ES-I3 (cell line): Measurements from ENCODE around the gene ENDOD1.
"Not testable (repeated sequence)": the region's sequence is repeated elsewhere in the genome, so short reads cannot be mapped to it uniquely, and the experiment has no call there.

Experiments used
- H3K36me3 ChIP-seq: 2 replicates; pipeline ENCODE4 v1.6.1; 2013; ENCODE audit warnings: mild to moderate bottlenecking, low read length, control low read depth, moderate library complexity; ENCODE audit not compliant: insufficient read depth
- H3K4me1 ChIP-seq: 2 replicates; pipeline ENCODE4 v1.6.1; 2013; ENCODE audit warnings: mild to moderate bottlenecking, control low read depth, low read length; ENCODE audit not compliant: insufficient read depth
- H3K9ac ChIP-seq: 2 replicates; pipeline ENCODE4 v1.6.1; 2013; ENCODE audit warnings: low read depth, mild to moderate bottlenecking, low read length, moderate library complexity
- H3K9me3 ChIP-seq: 2 replicates; pipeline ENCODE4 v1.6.1; 2013; ENCODE audit warnings: mild to moderate bottlenecking, low read length, moderate library complexity; ENCODE audit not compliant: control insufficient read depth, insufficient read depth

ENDOD1 gene

DNA sequence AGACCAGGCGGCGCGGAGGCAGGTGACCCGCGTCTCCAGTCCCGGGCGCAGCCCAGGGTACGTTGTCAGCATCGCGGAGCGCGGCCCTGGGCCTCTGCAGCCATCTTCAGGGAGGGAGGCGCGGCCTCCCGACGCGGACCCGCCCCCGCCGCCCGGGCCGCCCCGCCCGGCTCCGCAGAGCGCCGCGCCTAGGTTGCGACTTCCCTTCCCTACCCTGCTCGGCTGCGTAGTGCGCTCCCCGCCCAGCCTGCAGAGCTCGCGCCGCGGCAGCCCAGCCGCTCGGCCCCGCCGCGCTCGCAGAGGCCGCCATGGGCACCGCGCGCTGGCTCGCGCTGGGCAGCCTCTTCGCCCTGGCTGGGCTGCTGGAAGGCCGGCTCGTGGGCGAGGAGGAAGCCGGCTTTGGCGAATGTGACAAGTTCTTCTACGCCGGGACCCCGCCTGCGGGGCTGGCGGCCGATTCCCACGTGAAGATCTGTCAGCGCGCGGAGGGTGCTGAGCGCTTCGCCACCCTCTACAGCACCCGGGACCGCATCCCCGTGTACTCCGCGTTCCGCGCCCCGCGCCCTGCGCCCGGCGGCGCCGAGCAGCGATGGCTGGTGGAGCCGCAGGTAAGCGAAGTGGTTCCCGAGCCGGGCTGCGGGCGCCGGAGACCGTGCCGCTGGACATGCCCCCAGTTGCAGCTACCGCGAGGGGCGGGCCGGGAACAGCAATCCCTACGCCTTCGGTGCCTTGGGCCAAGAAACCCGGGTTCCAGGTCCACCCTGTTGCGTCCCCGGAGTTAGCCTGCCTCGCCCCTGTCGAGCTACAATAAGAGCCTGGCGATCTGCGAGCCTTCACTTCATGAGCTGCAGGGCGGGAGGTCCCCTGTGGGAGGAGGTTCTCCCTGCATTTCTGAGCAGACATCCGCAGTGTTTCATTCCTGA lies at the start of gene ENDOD1:
ENDOD1 (plus strand) TSS at position 227 of the 923 bp plus-strand sequence; CDS start at position 309, 82 bp downstream.
- peaks cover 8% of the 10 kb centered on the region; the same call in 1 of the 2 replicates for H3K4me1 ChIP-seq

DNA sequence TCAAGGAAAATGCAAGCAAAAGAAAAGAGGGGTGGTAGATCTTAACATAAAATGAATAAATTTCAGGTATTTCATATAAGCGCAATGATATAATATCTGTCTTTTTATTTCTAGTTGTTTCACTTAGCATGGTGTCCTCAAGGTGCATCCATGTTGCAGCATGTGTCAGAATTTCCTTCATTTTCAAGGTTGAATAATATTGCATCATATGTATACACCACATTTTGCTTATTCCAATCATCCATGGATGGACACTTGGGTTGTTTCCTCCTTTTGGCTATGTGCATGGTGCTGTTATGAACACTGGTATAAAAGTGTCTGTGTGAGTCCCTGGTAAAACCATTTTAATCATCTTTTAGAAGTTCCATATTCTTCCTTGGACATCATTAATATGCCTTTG lies 47.4 kb upstream of the ENDOD1 start:
- Histone ChIP-seq H3K36me3 (no peaks in the 10 kb centered on the region), H3K9ac (no peak overlapping the region), H3K9me3 (no peaks in the 10 kb centered on the region), H3K4me1 (no peaks in the 10 kb centered on the region)

More for the DNA sequence above, at the start of gene ENDOD1:
- Histone ChIP-seq H3K36me3 (no peaks in the 10 kb centered on the region), H3K9me3 (no peaks in the 10 kb centered on the region), H3K9ac (peak within 1 kb of the TSS; percentile 78)

- Histone ChIP-seq H3K9ac (no peak overlapping the region), H3K36me3 (no peaks in the 10 kb centered on the region), H3K4me1 (no peaks in the 10 kb centered on the region), H3K9me3 (no peaks in the 10 kb centered on the region)
These were observed 46.7 kb upstream of the ENDOD1 start for GRCh38 chr11:95042906-95043305.

- Histone ChIP-seq H3K4me1 (no peaks in the 10 kb centered on the region), H3K9ac (no peak overlapping the region), H3K9me3 (no peaks in the 10 kb centered on the region), H3K36me3 (no peaks in the 10 kb centered on the region)
These were observed 45.6 kb upstream of the ENDOD1 start for GRCh38 chr11:95044010-95044409.

DNA sequence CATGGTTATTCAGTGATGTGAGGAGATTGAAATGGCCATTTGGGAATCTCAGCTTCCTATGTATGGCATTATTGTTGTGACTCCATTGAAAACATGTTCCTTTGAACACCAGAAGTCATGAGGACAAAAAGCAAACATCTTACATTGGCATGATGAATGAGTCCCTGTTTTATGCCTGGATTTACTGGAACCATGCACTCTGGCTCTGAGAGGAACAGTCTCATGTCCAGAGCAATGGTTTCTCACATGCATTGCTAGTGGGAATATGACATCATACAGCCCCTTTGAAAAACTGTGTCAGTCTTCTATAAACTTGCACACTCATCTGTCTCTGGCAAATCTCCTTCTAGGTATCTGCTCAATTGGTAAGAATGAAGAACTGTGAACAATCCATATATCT lies 43.8 kb upstream of the ENDOD1 start:
- no peaks in the 10 kb centered on the region for H3K4me1 ChIP-seq
- H3K9me3 ChIP-seq = no peaks in the 10 kb centered on the region
- H3K36me3 ChIP-seq = no peaks in the 10 kb centered on the region
- H3K9ac ChIP-seq = no peak overlapping the region

DNA sequence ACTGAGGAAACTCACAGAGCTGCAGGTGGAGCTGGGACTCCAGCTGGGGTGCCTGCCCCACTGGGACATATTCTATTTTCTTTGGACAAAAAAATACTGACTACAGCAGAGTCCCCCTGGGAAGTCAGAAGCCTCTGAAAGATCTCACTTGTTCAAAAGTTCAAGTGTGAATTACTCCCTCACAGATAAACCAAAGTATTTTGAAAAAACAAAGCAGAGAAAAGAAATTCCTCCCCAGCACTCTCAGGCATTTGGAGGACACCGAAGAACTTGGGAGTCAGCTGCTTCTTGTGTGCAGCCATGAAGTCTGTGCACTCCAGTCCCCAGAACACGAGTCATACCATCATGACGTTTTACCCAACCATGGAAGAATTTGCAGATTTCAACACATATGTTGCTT lies 40.5 kb upstream of the ENDOD1 start, which contains the start of gene KDM4F:
KDM4F (plus strand) TSS at position 301 of the 400 bp plus-strand sequence.
- H3K36me3 ChIP-seq, H3K9ac ChIP-seq, H3K9me3 ChIP-seq, H3K4me1 ChIP-seq: not testable (repeated sequence)

DNA sequence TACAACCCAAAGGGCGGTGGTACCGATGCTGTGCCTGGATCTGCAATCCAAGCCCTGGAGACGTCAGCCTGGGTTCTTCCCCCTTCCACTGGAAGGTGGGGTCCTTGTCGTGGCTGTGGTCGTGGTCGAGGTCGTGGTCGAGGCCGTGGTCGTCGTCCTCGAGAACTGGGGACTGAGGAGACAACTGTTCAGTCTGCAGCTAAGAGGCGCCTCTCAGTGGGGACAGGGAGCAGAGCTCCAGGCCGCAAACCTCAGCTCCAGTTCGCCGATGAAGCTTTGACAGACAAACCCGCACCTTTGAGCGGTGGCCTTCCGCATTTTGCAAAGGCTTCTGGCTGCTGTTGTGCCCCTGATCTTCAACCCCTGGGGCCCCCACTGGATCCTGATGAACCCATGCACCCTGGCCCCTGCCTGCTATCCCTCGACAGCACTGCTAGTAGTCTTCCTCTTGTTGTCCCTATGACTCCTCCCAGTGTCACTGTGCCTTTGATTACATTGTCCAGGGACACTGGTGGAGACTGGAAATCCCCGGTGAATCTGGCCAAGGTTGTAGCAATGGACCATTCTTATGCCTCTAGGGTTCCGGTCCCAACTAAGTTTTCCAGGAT lies 38.9 kb upstream of the ENDOD1 start:
- Histone ChIP-seq H3K4me1 (no peaks in the 10 kb centered on the region), H3K9me3 (no peaks in the 10 kb centered on the region), H3K36me3 (no peaks in the 10 kb centered on the region), H3K9ac (no peak overlapping the region)

- no peaks in the 10 kb centered on the region for H3K9me3 ChIP-seq
- no peak overlapping the region for H3K9ac ChIP-seq
- no peaks in the 10 kb centered on the region for H3K36me3 ChIP-seq
- H3K4me1 ChIP-seq = no peaks in the 10 kb centered on the region
These were observed 35.3 kb upstream of the ENDOD1 start for GRCh38 chr11:95054356-95054755.

DNA sequence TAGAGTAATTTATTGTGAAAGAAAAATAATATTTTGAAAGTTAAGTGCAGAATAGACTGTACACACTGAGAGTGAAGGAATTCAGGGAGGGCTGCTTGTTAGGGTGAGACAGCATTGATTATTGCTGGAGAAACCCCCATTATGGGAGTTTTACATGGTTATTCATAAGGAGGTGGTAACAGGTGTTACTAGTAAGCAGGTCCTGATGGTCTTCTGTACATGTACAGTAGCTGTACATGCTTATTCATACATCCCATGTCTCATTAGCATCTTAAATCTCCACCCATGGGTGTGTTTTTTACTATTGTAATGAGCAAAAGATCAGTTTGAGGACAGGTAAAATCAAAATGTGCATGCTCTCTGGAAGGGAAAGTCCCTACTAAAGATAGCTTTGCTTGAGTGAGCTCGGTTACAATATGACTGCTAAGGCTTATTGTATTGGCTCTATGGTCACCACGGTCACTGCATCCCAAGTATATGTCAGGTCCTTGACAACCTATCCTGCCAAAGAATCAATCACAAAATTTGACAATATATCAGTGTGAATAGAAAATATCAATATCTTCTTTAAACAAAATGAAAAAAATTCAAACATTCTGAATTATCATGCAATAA lies 34.3 kb upstream of the ENDOD1 start:
- Histone ChIP-seq H3K9ac (no peak overlapping the region), H3K36me3 (no peaks in the 10 kb centered on the region), H3K4me1 (no peaks in the 10 kb centered on the region), H3K9me3 (no peaks in the 10 kb centered on the region)

DNA sequence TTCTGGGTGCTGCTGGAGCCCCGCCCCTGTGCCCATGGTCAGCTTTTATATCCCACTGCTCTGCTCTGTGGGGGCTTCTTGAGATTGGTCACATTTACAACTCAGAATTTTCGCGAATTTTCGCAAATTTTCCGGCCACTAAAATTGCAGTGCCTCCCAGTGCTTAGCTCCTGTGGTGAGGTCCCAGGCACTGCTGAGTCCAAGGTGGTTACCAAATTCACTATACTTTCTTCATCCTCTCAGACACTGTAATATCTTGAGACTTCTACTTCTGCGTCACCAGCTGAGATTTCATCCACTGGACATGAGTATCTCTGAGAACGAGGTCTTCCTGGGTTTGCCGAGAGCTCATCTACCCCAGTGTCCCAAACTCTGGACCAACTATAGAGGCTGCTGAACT lies 31.7 kb upstream of the ENDOD1 start:
- Histone ChIP-seq H3K4me1 (no peaks in the 10 kb centered on the region), H3K9ac (no peak overlapping the region), H3K36me3 (no peaks in the 10 kb centered on the region), H3K9me3 (no peaks in the 10 kb centered on the region)

- H3K9me3 ChIP-seq = no peaks in the 10 kb centered on the region
- H3K4me1 ChIP-seq = no peaks in the 10 kb centered on the region
- H3K36me3 ChIP-seq = no peaks in the 10 kb centered on the region
- no peak overlapping the region for H3K9ac ChIP-seq
These were observed 31.0 kb upstream of the ENDOD1 start for GRCh38 chr11:95058621-95059020.

DNA sequence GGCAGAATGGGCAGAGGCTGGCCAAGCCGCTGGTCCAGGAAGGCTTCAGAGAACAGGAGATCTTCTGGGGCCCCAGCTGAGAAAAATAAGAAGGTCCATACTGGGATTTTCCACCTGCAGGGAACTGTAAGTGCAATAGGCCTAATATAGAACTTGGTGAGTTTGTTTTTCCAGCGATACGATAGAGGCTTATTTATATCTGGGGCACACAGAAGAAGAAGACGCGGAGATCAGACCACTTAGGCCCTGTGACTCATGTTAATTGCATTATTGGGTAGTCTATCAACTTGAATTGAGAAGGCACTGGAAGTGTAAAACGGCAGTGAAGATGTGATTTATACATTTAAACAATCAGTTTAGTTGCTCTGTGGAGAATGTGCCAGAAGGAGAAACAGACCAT lies 30.6 kb upstream of the ENDOD1 start:
- H3K9me3 ChIP-seq = no peaks in the 10 kb centered on the region
- H3K4me1 ChIP-seq = no peaks in the 10 kb centered on the region
- no peak overlapping the region for H3K9ac ChIP-seq
- H3K36me3 ChIP-seq = no peaks in the 10 kb centered on the region

DNA sequence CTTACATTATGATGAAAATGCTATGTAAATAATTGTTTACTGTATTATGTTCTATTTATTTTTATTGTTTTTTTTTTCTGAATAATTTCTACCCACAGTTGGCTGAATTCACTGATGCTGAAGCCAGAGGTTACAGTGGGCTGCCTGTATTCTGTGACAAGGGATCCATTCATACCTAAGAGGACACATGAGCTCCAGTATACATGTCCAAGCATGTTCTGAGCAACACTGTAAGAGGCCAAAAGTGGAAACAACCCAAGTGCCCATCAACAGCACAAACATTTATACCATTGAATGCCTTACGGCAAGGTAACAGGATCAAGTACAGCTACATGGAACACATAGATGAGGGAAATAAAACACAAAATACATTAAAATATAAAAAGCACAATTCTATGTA lies 24.3 kb upstream of the ENDOD1 start:
- H3K4me1 ChIP-seq = no peaks in the 10 kb centered on the region
- H3K36me3 ChIP-seq = no peaks in the 10 kb centered on the region
- H3K9ac ChIP-seq = no peak overlapping the region
- no peaks in the 10 kb centered on the region for H3K9me3 ChIP-seq

GRCh38 chr11:95066716-95067038 lies 23.0 kb upstream of the ENDOD1 start, which contains the start of gene SRSF8:
Gene SRSF8, plus strand, starts transcription at chr11:95066919. Its CDS starts 308 bp downstream, at chr11:95067227.
- Histone ChIP-seq H3K9ac (peak within 1 kb of the TSS; percentile 88), H3K36me3 (no peaks in the 10 kb centered on the region), H3K4me1 (no peaks in the 10 kb centered on the region), H3K9me3 (no peaks in the 10 kb centered on the region)
